ENCODE data around the gene NEUROD6. TPM values are rescaled to one million over a fixed set of nuclear protein-coding genes. Genes with fewer than 3 reads are reported as not detected.

The NEUROD6 gene
- total RNA-seq, 1 experiment from 2014 or later, result not detected

DNA sequence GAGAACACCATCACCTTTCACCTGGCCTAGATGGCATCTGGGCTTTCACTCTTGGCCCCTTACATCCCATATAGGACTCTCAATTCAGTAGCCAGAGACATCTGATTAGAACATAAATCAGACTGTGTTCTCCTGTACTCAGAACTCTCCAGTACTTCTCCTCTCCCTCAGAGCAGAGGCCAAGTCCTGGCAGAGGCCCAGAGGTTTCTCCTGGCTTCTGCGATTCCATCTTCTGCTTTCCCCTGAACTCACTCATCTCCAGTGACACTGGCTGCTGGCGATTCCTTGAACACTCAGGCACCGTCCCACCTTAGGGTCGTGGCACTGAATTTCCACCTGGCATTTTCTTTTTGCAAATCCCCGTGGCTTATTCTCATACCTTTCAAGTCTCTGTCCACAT, 4.9 kb upstream of the NEUROD6 start:
- Mint-ChIP-seq H3K27ac (ENCODE audit: unreplicated experiment) (no peak overlapping the region), H3K27me3 (ENCODE audit: insufficient read depth, unreplicated experiment) (peaks cover 4% of the 10 kb centered on the region), H3K9me3 (ENCODE audit: unreplicated experiment) (no peaks in the 10 kb centered on the region), H3K4me1 (ENCODE audit: low read depth, unreplicated experiment) (no peaks in the 10 kb centered on the region), H3K36me3 (ENCODE audit: insufficient read depth, unreplicated experiment) (no peaks in the 10 kb centered on the region), H3K4me3 (ENCODE audit: unreplicated experiment) (no peak overlapping the region)
- intact Hi-C loops (cut with micrococcal nuclease; ENCODE audit: unreplicated experiment), result no loop called here
- POLR2A ChIA-PET, result no interaction called here
- H3K27me3 ChIP-seq (replicated peaks; ENCODE audit: control insufficient read depth, insufficient read depth, low read length), result no peaks in the 10 kb centered on the region
- no peaks in the 10 kb centered on the region for H3K9me3 ChIP-seq
- no peak overlapping the region for H3K4me3 ChIP-seq (ENCODE audit: low read depth, low read length)
- no peaks in the 10 kb centered on the region for H3K36me3 ChIP-seq (ENCODE audit: control insufficient read depth, insufficient read depth, low read length)
- TF ChIP-seq CTCF (IDR thresholded peaks at IDR 0.05; ENCODE audit: insufficient read depth in 1 of 2, low read depth in 1 of 2, low read length in 1 of 2, severe bottlenecking in 1 of 2, unreplicated experiment in 1 of 2), result no peak
- no peaks in the 10 kb centered on the region for H3K4me1 ChIP-seq
- BruUV-seq (replicated peaks), result no TSS peak
- CTCF ChIA-PET, result no interaction called here
- no peak for DNase-seq

DNA sequence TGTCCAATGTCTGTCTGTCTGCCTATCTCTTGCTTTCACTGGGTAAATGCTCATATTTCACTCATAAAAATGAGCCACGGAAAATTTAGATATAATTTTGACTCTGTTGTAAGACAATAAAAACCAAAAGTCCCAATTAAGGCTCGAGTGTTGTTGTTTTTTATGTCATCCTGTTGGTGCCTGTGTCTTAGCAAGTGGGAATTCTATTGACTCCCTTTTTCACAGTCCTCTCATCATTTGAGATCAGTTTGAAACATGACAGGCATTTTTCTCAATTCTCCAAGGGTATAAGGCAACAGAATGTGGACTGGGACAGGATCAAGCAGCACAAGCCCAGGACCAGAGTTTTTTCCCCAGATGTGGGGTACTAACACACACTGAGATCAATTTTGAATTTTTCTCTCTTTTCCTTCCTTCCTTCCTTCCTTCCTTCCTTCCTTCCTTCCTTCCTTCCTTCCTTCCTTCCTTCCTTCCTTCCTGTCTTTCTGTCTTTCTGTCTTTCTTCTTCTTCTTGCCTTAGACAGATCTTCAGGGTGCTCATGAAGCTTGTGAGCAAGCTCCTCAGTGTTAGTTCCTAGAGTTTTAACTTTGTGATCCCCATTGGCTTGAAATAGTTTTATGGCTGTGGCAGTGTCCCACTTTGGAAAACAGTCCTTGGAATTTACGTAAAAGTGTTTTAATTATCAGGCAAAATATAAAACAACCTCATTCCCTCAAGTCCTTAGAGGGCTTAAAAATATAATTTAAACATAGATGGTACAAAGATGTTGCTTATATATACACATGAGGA, 3.2 kb upstream of the NEUROD6 start:
- H3K27me3 Mint-ChIP-seq (ENCODE audit: insufficient read depth, unreplicated experiment), result peaks cover 7% of the 10 kb centered on the region
- no peaks in the 10 kb centered on the region for H3K36me3 Mint-ChIP-seq (ENCODE audit: insufficient read depth, unreplicated experiment)
- intact Hi-C loops (cut with micrococcal nuclease; ENCODE audit: unreplicated experiment), result no loop called here
- no peaks in the 10 kb centered on the region for H3K36me3 ChIP-seq (ENCODE audit: control insufficient read depth, insufficient read depth, low read length)
- no peaks in the 10 kb centered on the region for H3K4me1 ChIP-seq
- no peak overlapping the region for H3K4me3 Mint-ChIP-seq (ENCODE audit: unreplicated experiment)
- H3K9me3 ChIP-seq, result no peaks in the 10 kb centered on the region
- H3K27me3 ChIP-seq (replicated peaks; ENCODE audit: control insufficient read depth, insufficient read depth, low read length), result no peaks in the 10 kb centered on the region
- no TSS peak for BruUV-seq (replicated peaks)
- no peak for TF ChIP-seq CTCF (IDR thresholded peaks at IDR 0.05; ENCODE audit: insufficient read depth in 1 of 2, low read depth in 1 of 2, low read length in 1 of 2, severe bottlenecking in 1 of 2, unreplicated experiment in 1 of 2)
- CTCF ChIA-PET, result no interaction called here
- H3K4me3 ChIP-seq (ENCODE audit: low read depth, low read length), result no peak overlapping the region
- no peaks in the 10 kb centered on the region for H3K9me3 Mint-ChIP-seq (ENCODE audit: unreplicated experiment)
- no peaks in the 10 kb centered on the region for H3K4me1 Mint-ChIP-seq (ENCODE audit: low read depth, unreplicated experiment)
- POLR2A ChIA-PET, result no interaction called here
- H3K27ac Mint-ChIP-seq (ENCODE audit: unreplicated experiment), result no peak overlapping the region
- no peak for DNase-seq

GRCh38 chr7:31341141-31341540, 615 bp upstream of the NEUROD6 start:
- no peak overlapping the region for H3K27ac Mint-ChIP-seq (ENCODE audit: unreplicated experiment)
- no peaks in the 10 kb centered on the region for H3K4me1 Mint-ChIP-seq (ENCODE audit: low read depth, unreplicated experiment)
- CTCF ChIA-PET, result no interaction called here

More at GRCh38 chr7:31341141-31341540, 615 bp upstream of the NEUROD6 start:
- intact Hi-C loops (cut with micrococcal nuclease; ENCODE audit: unreplicated experiment), result no loop called here
- no peaks in the 10 kb centered on the region for H3K9me3 ChIP-seq
- H3K36me3 ChIP-seq (ENCODE audit: control insufficient read depth, insufficient read depth, low read length), result no peaks in the 10 kb centered on the region
- Mint-ChIP-seq H3K36me3 (ENCODE audit: insufficient read depth, unreplicated experiment) (no peaks in the 10 kb centered on the region), H3K9me3 (ENCODE audit: unreplicated experiment) (no peaks in the 10 kb centered on the region), H3K27me3 (ENCODE audit: insufficient read depth, unreplicated experiment) (peaks cover 7% of the 10 kb centered on the region), H3K4me3 (ENCODE audit: unreplicated experiment) (no peak overlapping the region)
- H3K4me3 ChIP-seq (ENCODE audit: low read depth, low read length), result no peak overlapping the region
- POLR2A ChIA-PET, result no interaction called here
- no peak for DNase-seq
- H3K27me3 ChIP-seq (replicated peaks; ENCODE audit: control insufficient read depth, insufficient read depth, low read length), result no peaks in the 10 kb centered on the region
- BruUV-seq (replicated peaks), result no TSS peak
- no peaks in the 10 kb centered on the region for H3K4me1 ChIP-seq
- TF ChIP-seq CTCF (IDR thresholded peaks at IDR 0.05; ENCODE audit: insufficient read depth in 1 of 2, low read depth in 1 of 2, low read length in 1 of 2, severe bottlenecking in 1 of 2, unreplicated experiment in 1 of 2), result no peak

All from Caco-2 (cell line).